Stimulated activated CD4-positive, alpha-beta T cell treated with anti-CD3 and anti-CD28 coated beads, Interleukin-2, amount 100 ng/mL, for 4 hours (primary cell): Measurements from ENCODE around the gene STK11.

ENCODE experiments used
- DNase-seq: peaks from one replicate; pipeline ENCODE4 v3.0.0-alpha.2; 2020; ENCODE audit warnings: low read depth

STK11 gene

DNA sequence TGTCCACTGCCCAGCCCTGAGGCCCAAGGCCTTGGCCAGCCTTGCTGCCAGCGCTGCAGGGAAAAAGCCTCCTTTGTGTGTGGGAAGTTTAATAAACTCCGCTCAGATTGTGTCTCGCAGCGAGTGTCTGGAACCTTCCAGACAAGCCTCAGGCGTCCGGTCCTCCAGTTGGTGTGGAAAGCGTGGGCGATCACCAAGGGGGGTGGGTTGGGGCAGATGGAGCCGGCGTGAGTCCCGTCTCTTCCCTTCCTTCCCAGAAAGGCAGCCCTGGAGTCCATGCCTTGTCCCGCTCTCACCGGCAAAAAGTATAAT lies 4.6 kb downstream of the STK11 start:
- no peak for DNase-seq

DNA sequence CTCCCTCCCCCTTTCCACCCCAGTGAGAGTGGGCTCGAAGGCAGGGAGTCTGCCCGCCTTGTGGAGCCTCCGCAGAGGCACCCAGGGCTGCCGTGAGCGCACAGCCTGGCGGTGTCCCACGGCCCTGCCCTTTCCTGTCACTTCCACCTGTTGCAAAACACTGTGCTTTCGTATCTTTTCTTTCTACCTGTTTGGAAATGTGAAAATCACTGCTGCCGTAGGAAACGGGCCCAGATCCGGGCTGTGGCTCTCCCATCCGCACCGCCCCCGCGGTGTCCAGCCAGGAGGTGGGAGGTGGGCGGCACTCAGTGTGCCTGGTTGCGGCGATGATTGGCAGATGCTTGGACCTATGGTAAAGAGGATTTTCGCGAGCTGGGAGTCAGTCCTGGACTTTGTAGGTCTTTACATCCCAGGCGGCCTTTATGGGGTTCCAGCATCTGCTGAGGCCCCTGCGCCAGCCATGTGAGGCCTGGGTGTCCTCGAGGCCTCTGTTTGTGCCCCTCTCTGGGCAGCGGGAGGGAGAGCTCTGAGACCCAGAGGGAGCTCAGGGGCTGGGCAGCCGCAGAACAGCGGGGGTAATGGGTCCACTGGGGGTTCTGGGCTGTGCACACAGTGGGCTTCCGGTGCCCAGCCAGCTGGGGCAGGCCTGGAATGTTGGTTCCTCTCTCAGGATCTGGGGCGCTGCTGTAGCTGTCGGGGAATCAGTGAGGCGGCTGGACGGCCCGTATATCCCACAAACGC lies 6.1 kb downstream of the STK11 start:
- no peak for DNase-seq

DNA sequence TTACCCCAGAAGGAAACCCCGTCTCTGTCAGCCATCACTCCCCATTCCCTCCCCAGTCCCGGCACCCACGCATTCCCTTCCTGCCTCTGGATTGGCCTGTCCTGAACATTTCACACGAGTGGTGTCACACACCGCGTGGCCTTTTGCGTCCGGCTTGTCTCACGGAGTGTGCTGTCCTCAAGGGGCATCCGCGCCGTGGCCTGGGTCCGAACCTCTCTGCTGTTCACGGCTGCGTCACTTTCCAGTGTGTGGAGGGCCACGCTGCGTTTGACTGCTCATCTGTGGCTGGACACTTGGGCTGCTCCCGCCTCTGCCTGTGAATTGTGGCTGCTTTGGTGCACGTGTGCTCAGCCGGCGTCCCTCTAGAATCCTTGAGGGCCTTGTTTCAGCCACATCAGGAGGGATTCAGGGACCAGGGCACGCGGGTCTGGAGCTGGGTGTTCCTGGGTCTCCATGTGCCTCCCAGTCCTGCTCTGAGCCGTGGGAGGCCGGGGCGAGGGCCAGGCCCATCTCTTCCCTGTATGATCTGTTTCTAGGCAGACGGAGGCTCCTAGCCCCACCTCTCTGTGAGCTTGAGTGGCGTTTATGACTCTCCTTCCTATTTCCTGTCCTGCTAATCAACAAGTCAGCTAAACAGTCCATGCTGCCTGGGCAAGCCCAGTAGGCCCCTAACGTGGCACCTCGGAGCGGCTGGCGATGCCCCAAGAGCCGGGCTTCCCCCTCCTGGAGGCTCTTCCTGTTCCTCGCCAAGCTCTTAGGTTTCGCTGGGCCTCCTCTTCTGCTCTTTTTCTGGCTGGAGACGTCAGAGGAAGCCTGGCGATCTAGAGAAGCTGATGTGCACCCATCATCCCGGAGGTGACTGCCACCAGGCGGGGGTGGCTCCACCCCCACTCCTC lies 8.1 kb downstream of the STK11 start:
- DNase-seq: peak; percentile 31

DNA sequence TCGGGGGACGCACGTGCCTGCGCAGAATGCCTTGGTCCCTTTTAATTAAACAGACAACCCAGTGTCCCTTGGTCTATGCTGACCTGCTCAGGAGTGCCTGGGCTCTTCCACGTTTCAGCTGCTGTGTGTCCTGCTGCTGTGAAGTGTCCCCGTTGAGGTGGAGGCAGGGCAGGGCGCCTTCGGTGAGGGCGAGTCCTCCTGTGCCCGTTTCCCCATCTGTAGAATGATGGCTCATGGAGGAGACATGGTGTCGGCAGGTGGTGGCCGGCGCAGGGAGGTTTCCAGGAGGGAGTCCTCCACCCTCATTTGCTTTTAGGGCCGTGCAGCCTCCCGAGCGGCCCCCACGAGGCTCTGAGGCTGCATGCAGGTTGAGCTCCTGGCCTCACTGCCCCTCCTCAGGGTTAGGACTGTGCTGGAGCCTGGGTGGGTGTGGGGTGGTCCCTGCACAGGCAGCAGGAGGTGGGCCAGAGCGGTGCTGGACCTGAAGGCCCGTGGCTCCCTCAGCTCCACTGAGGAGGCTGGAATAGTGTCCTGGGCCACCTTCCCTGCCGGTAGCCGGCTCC lies 8.8 kb downstream of the STK11 start:
- DNase-seq: no peak

- no peak for DNase-seq
Measured at GRCh38 chr19:1214862-1215731, 9.5 kb downstream of the STK11 start.

DNA sequence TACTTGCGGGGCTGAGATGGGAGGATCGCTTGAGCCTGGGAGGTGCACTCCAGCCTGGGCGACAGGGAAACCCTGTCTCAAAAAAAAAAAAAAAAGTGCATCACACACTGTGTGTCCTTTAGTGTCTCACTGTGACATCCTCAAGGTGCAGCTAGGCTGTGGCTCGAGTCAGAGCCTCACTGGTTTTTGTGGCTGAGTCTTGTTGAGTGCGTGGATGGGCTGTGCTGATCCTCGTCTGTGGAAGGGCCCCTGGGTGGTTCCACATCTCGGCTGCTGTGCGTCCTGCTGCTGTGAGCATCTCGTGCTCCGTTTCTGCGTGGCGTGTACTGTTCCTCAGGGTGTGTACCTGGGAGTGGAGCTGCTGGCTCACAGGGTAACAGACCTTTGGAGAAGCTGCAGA lies 11.2 kb downstream of the STK11 start:
- no peak for DNase-seq

- no peak for DNase-seq
Measured at GRCh38 chr19:1217366-1217765, 11.8 kb downstream of the STK11 start.

GRCh38 chr19:1218751-1219567 lies 13.4 kb downstream of the STK11 start:
- DNase-seq: no peak

- DNase-seq: no peak
Measured at GRCh38 chr19:1219786-1220476, 14.4 kb downstream of the STK11 start.

- no peak for DNase-seq
Measured at GRCh38 chr19:1220477-1220930, 14.9 kb downstream of the STK11 start.

DNA sequence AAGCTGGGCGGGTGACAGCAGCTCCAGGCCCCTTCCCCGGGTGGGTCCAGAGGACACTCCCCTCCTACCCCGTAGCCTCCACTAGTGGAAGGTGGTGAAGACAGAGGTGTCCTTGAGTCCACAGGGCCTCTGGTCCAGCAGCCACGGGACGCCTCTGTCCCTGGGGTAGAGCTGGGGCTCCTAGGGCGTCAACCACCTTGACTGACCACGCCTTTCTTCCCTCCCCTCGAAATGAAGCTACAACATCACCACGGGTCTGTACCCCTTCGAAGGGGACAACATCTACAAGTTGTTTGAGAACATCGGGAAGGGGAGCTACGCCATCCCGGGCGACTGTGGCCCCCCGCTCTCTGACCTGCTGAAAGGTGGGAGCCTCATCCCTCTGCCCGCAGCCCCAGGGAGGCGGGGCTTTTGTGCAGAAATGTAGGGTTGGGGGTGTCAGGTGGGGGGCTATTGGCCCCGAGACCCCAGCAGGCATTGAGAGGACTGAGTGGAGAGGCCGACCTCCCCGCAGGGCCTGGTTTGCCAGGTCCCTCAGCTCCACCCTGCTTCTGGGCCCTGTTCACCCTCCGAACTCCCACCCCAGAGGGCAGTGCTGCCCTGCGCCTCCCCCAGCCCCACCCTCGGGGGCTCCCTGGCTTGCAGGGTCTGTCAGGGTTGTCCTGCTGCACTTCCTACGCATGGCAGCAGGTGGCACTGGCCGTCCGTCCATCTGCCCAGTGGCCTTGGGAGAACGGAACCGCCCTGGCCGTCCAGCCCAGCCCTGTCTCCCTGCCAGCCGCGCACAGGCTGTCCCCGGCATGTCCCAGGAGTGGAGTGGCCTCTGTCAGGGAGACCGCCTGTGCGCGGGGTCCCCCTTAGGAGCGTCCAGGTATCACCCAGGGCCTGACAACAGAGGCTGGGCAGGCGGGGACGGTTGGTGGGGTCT lies 15.7 kb downstream of the STK11 start:
- DNase-seq: no peak

- DNase-seq: no peak
Measured at GRCh38 chr19:1221904-1222255, 16.3 kb downstream of the STK11 start.

GRCh38 chr19:1222394-1222793 lies 16.8 kb downstream of the STK11 start:
- no peak for DNase-seq

DNA sequence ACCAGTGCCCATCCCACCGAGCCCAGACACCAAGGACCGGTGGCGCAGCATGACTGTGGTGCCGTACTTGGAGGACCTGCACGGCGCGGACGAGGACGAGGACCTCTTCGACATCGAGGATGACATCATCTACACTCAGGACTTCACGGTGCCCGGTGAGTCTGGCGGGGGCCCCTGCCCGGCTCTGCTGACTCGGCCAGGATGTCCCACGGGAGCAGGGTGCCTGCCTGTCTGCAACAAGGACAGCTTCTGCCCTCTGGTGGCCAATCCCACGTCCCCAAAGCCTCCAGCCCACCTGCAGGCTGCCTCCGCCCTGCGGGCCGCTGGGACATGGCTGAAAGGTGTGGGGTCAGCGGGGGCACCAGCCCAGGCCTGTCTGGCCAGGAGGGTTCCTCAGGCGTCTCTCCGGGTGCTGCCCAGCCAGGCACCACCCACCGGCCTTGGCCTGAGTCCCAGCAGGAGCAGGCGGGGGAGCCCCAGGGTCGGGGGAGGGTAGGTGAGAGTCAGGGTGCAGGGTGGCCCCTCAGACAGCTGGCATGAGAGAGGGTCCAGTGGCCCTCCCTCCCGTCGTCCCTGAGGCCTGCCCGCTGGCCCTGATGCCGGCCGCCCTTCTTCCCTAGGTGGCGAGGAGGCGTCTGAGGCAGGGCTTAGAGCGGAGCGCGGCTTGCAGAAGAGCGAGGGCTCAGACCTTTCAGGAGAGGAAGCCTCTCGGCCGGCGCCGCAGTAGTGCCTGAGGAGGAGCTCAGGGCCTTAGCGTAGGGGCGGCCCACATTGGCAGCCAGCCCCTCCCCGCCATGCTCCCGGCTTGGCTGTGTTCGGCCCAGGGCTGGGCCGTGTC lies 17.7 kb downstream of the STK11 start:
- DNase-seq: no peak

- DNase-seq: no peak
Measured at GRCh38 chr19:1224047-1224825, 18.7 kb downstream of the STK11 start.

DNA sequence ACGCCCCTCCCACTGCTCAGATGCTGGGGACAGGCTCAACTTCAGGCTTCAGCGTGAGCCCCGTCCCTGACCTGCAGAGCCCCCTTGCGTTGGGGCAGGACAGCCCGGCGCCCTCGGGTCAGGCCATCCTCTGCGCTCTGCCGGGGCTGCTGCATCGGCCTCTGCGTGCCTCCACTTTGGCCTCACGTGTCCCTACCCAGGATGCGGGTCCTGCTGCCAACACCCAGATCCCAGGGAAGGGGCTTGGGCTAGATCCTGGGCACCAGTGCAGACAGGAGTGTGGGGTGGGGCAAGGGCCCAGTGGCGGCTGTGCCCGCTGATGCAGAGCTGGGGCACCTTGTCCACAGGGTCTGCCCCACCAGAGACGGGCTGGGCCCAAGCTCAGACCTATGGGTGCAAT lies 19.3 kb downstream of the STK11 start:
- DNase-seq: no peak

GRCh38 chr19:1225440-1226226 lies 20.1 kb downstream of the STK11 start:
- no peak for DNase-seq
